COLO668 (cell line): ENCODE measurements around the gene PEX5L.

Source experiments
- DNase-seq: peaks from one replicate; lab custom pipeline; 2025; ENCODE audit not compliant: unreplicated experiment; lab: John Stamatoyannopoulos, UW

The PEX5L gene

DNA sequence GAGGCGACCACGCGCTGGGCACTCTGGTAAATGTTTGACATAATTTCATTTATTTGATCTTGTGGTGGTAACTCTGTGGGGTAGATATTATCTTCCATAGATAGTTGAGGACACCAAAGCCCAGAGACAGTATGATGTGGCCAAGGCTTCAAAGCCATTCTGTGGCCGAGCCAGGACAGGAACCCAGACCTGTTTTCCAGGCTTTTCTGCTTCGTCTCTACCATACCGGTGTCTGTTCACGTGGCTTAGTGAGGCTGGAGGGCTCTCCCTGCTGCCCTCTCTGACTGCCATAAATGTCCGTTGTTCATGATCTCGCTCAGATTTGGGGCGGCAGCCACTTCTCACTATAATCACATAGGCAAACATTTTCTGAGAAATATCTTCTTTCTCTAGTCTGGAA, 134.7 kb downstream of the PEX5L start:
- DNase-seq, result no peak

DNA sequence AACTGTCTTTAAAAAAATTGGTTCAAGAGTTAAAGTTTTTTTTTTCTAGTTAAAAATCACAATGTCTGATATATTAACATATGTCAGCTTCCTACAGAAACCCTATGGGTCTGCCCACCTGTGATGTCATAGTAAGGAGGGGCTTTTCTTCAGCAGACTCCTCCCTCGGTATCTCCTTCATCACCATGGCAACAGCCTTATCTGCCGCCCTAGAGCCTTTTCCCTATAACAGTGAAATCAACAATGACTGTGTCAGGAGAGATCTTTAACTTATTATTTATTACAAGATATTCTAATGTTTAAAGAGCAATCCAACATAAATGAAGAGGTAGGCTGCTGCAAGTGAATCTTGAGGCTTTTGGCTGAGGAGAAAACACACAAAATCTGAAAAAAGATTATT, 138.7 kb downstream of the PEX5L start:
- DNase-seq, result peak; percentile 0

DNA sequence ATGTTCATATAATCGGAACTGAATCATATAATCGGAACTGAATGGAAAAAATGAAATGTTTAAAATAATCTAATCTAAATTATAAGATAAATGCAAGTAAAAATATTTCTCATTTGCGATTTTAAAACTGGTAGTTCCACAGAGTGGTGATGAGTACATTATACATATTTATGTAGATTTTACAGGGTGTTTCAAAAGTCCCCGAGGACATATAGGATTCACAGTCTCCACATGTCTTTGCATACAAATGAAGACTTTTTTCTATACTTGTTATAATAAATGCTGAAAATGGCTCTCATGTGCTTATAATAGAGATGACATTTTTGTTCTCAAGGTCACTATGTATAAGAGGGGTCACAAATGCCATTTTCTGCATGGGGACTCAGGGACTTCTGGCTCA, 139.5 kb downstream of the PEX5L start:
- no peak for DNase-seq

DNA sequence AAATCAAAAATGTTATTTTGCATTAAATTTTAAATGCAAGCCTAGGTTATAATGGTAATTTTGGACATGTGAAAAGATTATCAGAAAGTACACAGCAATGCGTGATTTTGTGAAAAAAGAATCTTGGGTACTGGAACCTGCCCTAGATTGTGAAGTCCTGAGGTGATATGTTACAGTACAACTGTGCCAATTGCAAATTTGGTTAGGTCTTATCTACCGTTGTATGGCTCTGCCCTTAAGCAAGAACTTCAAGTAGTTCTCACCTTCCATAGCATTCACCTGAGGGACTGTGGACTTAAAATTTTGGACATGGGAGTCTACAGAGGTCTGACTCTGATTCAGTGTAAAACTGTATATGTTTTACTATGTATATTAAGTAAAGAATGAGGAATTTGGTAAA, 140.2 kb downstream of the PEX5L start:
- no peak for DNase-seq

DNA sequence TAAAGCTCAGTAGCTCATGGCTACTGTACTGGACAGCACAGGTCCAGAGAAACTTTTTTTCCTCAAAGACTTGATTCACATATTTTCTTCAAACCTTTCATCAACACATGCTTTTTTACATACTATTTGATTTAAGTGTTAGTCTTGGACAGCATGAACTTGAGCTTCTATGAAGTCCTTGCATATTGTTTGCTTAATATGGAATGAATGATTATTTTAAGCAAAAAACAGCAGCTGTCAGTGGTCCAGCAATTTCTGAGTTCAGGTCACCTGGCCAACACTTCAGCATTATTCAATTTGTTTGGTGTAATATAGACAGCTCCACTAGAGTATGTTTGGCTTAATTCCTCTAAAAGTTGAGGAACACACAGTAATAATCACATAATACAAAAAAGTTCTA, 141.4 kb downstream of the PEX5L start:
- no peak for DNase-seq

DNA sequence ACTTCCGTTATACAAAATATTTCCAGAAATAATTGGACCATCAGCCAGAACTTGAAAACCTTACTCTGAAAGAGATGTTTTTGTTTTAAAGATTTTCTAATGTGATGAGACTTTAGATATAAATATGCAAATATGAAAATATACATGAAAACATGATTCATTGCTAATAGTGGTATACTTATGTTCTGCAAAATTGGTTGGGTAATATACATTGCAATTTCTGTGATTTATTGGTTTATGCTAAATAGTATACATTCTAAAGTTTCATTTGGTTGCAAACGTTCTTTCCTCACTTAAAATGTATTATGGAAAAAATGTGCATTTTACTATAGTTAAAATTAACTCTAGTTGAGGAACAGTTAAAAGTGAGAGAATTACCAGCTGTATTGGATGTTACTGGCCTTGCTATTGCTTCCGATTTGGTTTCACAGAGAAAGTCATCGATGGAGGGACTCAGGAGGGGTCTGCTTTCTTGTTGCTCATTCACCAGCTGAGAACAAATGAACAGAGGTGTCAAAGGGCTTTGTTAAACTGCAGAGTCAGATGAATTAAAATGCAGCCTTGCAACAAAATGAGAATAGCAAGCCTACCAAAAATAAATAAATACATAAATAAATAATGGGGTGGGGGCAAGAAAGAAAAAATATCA, 149.3 kb downstream of the PEX5L start:
- no peak for DNase-seq

DNA sequence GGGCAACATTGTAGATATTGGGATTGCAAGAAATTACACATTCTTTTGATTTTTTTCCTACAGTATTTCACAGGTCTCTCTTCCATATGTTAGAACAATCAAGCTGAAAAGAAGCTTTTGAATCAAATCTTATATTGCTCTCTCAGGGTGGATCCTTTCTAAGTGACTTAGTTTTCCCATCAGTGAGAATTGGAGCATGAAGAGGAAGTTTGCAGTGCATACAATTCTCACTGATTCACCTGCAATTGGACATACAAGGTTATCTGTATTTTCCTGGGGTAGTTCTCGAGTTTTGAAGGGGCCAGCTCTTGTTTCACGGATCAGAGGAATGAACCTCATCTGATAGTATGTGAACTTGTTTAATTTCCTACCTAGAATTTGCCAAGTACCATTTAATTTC, 150.8 kb downstream of the PEX5L start:
- no peak for DNase-seq

DNA sequence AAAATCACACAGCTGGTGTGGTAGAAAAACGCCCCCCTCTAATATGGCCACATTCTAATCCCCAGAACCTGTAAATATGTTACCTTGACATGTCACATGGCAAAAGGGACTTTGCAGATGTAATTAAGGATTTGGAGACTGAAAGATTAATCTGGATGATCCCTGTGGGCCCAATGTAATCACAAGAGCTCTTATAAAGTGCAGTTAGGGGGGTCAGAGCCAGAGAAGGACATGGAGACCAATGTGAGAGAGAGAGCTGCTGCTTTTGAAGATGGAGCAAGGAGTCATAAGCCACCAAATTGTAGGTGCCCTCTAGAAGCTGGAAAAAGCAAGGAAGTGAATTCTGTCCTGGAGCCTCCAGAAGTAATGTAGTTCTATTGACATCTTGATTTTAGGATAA, 152.6 kb downstream of the PEX5L start:
- DNase-seq, result no peak

DNA sequence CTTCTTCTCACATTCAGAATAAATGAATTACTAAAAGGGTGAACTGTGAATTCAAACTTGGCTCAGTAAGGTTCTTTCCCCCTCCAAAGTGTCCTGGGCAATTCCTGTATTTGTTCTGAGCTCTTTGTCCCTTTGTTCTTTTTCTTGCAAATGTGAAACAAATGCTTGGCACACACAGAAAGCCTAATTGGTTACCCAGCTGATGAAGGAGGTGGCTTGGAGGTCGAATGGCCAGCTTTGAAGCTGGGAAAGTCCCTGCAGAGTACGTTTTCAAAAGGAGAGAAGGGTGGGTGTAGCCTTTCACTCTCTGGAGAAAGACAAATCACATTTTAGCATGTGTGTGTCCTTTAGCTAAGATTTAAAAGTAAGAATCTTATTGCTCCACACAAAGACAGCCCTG, 154.4 kb downstream of the PEX5L start:
- DNase-seq, result no peak

DNA sequence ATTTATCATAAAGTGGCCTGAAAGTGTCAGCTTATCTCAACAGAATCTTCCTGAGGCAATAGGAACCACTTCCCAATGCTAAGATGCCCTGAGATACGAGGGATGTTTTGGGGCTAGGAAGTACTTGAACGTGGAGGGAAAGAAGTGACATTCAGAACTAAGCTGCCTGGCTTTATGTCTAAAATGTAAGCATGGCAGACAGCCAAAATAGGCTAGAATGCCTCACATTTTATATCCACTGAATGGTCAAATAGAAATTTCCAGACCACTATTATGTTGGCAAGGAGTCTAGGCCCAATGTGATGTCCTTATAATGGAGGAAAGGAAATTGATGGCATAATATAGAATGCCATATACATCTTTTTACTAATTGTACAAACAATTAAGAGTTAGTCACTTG, 154.9 kb downstream of the PEX5L start:
- DNase-seq, result no peak

DNA sequence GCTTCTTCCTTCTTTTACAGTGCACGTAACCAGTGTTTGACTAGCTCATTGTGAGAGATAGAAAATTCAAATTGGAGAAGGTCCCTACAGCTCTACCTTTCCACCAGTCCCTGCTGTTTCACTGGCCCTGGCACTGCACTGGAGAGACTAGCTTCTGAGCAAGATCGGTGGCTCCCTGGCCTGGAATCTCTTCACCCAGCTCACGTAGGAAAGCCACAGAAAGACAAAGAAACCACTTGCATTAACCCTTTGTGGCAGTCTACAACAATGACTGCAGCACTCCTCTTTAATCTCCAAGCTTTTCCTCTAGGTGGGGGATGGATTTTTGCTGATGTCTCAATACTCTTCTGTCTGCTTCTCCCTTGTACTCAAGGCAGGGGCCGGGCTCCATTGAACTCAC, 155.9 kb downstream of the PEX5L start:
- DNase-seq, result no peak

DNA sequence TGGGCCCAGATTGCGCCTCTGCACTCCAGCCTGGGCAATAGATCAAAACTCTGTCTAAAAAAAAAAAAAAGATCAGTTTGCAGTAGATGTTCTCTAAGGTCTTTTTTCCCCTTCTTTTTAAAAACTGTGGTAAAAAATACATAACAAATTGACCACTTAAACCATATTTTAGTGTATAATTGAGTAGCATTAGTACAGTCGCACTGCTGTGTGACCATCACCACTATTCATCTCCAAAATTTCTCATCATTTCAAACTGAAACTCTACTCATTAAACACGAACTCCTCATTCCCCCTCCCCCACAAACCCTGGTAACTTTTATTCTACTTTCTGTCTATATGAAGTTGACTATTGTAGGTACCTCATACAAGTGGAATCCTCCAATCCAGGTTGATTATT, 160.3 kb downstream of the PEX5L start:
- DNase-seq, result no peak

DNA sequence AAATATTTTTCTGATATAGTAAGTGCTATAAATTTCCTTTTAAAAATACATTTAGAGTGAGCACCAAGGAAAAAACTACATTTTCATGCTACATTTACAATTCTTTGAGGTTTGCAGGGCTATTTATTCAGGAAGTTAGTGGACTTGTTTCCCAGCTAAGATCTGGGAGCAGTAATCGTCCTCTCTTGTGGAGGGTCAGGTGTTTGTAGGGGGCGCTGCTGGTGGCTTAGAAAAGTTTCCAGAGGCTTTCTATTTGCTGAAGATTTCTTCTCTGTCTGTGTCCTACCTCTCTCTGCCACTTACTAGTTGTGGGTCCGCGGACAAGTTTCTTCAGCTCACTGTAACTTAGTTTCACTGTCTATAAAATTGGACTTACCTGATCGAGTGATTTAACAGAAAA, 163.9 kb downstream of the PEX5L start:
- DNase-seq, result no peak

DNA sequence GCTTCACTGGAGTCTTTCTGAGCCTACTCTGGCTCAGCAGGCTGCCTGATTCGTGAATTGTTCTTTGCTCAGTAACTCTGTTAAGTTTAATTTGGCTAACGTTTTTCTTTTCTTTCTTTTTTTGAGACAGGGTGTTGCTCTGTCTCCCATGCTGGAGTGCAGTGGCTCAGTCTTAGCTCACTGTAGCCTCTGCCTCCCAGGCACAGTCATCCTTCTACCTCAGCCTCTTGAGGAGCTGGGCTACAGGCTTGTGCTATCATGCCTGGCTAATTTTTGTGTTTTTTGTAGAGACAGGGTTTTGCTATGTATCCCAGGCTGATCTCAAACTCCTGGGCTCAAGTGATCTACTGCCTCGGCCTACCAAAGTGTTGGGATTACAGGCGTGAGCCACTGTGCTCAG, 165.0 kb downstream of the PEX5L start:
- DNase-seq, result no peak

DNA sequence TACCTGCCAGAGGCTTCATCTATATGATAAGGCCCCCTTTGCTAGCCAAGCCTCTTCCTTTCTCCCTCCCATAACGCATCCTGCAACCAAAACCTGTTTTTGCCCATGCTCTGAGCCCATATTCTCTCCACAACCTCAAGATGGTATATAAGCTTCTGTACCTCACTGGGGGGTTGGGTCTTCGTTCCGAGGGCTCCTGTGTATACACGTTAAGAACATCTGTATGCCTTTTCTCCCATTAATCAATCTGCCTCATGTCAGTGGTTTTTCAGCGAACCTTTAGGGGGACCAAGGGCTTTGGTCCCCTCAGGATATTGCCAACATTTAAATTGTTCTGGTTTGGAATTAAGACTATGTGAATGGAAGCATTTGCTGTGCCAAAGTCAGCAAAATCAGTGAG, 168.0 kb downstream of the PEX5L start:
- no peak for DNase-seq

DNA sequence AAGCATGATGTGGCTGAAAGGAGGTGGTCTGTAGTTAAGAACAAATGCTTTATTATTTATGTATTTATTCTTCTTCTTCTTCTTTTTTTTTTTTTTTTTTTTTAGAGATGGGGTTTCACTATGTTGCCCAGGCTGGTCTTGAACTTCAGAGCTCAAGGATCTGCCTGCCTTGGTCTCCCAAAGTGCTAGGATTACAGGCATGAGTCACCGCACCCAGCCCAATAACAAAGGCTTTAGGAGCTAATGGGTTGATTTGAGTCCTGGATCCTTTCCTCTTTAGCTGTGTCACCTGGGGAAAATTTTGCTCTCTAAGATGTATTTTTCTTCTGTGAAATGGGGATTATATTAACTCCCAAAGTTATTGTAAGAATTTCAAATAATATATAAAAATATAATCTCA, 168.8 kb downstream of the PEX5L start:
- DNase-seq, result no peak

DNA sequence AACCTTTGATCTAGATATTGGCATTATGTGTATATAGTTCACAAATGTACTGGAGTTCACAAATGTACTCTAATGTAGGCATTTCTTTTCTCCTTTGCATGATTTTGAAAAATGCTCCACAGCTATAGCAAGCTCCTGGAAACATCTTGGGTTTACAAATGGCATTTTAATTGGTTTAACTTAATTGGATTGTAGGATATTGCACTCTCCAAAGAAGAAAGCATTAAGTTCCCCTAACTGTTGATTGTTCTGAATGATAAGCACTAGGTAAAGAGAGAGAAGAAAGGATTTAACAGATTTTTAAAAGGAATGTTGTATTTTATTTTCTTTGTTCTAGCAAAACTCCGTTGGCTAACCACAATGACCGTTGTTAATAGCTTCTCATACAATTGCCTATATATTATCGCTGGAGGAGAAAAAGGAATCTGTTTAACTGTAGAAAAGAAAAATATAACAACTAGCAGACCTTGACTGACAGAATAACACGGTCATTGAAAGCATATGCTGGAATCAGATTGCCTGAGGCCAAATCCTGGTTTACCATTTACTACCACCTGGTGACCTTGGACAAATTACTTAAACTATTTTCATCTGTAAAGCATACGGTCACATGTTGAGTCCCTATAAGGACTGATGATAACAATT, 170.8 kb downstream of the PEX5L start:
- no peak for DNase-seq

DNA sequence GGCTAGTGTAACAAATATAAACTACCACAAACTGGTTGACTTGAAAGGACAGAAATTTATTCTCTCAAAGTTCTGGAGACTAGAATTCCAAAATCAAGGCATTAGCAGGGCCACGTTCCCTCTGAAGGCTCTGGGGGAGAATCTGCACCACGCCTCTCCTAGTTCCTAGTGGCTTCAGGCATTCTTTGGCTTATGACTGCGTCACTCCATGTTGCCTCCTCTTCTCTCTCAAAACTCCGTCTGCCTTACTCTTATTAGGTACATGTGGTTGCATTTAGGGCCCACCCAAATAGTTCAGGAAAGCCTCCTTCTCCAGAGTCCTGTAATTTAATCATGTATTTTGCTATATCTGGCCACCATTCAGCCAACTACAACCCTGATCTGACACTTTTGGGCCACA, 174.8 kb downstream of the PEX5L start:
- DNase-seq, result no peak

DNA sequence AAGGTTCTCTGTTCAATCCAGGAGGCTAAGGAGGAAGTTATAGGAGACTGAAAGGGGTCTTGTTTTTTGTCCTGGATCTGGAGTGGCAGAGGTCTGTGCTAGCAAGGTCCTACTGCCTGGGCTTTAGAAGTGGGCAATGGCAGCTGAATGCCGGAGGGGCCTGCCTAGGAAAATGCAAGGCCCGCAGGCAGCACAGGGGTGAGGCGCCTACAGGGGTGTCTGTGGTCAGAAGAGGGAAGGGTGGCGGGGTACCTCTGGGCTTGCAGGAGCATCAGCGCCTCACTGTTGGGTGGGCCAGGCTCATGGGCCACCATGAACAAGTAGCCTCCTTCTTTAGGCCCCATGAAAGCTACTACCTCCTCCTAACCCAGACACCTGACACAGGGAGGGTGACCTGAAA, 175.4 kb downstream of the PEX5L start:
- no peak for DNase-seq

DNA sequence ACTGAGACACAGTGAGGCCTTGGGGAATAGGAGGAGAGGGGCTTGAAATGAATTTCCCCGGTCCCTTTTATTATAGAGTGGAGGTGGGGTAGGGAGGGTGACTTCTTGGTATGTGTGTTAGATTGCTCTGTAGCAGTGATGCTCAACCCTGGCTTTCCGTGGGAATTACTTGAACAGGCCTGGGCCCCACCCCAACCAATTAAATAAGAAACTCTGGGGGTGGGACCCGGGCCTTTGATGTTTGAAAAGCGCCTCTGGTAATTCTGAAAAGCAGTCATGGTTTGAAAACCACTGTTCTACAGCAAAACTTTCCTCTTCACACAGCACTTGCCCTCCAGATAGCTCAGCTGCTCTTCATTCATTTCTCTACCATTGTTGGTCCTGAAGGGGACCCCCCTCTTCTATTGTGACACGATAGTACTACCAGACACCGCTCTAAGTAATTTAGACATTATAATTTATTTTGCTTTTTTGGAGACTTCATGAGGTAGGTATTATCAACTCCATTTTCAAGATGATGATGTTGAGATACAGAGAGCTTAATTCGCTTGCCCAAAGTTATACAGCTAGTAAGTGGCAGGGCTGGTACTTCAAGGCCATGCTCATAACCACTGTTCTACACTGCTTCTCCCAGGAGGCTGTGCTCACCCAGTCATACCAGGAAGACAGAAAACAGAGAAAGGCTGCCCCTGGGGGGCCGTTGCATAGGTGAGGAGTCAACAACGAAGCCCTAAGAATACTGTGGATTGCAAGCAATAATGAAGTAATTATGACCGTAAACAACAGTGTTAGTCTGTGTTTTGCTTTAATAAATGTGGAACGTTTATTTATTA, 176.2 kb downstream of the PEX5L start:
- DNase-seq, result no peak

DNA sequence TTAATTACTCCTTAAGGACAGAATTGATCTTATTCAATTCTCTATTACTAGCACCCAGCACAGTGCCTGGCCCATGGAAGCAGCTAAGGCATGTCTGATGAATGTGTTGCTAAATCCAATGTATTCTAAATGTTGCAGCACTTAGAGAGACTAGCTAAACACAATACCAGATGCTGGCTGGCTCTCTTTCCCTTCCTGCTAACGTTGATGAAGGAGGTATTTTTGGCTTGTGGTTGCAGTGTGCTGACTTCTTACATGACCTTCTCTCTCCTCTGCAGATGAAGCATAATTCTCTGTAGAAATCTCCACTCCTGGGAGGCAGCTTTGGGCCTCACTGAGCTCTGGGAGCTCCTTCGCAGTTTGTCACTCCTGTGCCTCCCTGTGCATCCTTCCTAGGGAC, 183.6 kb downstream of the PEX5L start:
- no peak for DNase-seq

DNA sequence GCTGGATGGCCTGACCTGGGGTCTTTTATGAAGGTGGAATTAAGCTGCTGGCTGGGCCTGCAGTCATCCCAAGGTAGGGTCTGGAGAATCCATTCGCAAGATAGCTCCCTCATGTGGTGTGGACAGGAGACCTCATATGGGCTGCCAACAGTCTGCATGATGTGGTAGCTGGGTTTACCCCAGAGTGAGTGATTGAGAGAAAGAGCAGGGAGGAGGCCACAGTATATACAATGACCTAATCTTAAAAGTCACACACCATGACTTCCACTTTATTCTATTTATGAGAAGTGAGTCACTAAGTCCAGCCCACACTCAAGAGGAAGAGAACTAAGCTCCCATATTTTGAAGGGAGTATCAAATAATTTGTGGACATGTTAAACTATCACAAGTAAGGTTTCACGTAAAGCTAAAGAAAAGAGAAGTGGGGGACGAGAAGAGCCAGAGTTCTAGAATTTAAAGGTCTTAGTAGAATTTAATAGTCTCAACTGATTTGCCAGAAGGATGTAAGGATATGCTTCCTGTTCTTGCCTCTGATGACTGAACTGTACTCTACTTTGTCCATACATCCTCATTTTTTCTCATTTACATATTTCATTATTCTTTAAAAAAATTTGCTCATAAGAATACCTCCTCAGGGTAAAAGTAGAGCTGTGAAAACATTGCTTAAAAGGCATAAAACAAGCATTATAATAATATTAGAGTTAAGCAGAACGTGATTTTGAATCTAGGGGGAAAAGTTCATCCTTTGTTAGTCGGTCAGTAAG, 184.4 kb downstream of the PEX5L start:
- no peak for DNase-seq
